Measurements from ENCODE around the gene CEP63.

DNA sequence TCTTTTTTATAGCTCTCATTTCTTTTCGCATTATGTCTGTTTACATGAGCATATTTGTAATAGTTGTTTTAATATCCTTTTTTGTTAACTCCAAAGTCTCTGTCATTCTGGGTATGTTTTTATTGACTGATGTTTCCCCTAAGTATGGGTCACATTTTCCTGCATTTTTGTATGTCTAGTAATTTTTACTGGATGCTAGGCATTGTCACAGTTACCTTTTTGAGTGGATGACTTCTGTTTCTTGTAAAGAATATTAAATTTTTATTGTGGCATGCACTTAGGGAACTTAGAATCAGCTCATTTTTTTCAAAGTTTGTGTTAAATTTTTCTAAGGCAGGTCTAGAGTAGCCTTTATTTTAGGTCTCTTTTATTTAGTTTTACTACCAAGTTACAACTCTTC is 40.8 kb upstream of the CEP63 start:
- TF ChIP-seq, protein P1, sequence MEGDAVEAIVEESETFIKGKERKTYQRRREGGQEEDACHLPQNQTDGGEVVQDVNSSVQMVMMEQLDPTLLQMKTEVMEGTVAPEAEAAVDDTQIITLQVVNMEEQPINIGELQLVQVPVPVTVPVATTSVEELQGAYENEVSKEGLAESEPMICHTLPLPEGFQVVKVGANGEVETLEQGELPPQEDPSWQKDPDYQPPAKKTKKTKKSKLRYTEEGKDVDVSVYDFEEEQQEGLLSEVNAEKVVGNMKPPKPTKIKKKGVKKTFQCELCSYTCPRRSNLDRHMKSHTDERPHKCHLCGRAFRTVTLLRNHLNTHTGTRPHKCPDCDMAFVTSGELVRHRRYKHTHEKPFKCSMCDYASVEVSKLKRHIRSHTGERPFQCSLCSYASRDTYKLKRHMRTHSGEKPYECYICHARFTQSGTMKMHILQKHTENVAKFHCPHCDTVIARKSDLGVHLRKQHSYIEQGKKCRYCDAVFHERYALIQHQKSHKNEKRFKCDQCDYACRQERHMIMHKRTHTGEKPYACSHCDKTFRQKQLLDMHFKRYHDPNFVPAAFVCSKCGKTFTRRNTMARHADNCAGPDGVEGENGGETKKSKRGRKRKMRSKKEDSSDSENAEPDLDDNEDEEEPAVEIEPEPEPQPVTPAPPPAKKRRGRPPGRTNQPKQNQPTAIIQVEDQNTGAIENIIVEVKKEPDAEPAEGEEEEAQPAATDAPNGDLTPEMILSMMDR (IDR thresholded peaks at IDR 0.05) = no peak
- no peak for TF ChIP-seq POLR2A (IDR thresholded peaks at IDR 0.05)
